ENCODE data around the gene NCKAP1. TPM values are rescaled to one million over a fixed set of nuclear protein-coding genes. Genes with fewer than 3 reads are reported as not detected.

NCKAP1 gene
- total and polyA plus RNA-seq, 10 of the 15 experiments (the other 5 are each of a cell fraction or from before 2014, with no cell fraction given): 0.11 to 1.5 (median 0.52) TPM

GRCh38 chr2:182968493-182968892, 69.8 kb downstream of the NCKAP1 start:
- H3K4me2 ChIP-seq (ENCODE audit: control insufficient read depth, insufficient read depth): no peak overlapping the region
- H3K79me2 ChIP-seq (ENCODE audit: control insufficient read depth, insufficient read depth, low read length): no peaks in the 10 kb centered on the region
- BruUV-seq (replicated peaks): no TSS peak
- H3K27ac ChIP-seq (ENCODE audit: control insufficient read depth, insufficient read depth): no peak overlapping the region
- ChIA-PET POLR2A (no interaction called here), RAD21 (ENCODE audit: unreplicated experiment) (no interaction called here), SMC1A (ENCODE audit: uncharacterized antibody, unreplicated experiment) (interaction anchor here (1.3 kb wide), 1 partner anchor 302 kb away, joined by 3 read pairs; no protein-coding TSS in a partner anchor), CTCF (interaction anchor here (0.9 kb wide), 1 partner anchor 12 kb away, joined by 4 read pairs; no protein-coding TSS in a partner anchor)
- FAIRE-seq (no peak), DNase-seq (ENCODE audit: low read depth, low spot score) (no peak), ATAC-seq (no peak)
- H3K4me1 ChIP-seq (ENCODE audit: control insufficient read depth, insufficient read depth, low read length): no peaks in the 10 kb centered on the region
- no peak overlapping the region for H3K4me3 ChIP-seq
- H2AFZ ChIP-seq (ENCODE audit: control insufficient read depth, low read depth, low read length): no peak overlapping the region
- H4K20me1 ChIP-seq (ENCODE audit: control insufficient read depth, insufficient read depth): no peaks in the 10 kb centered on the region
- intact Hi-C loops (cut with micrococcal nuclease; ENCODE audit: unreplicated experiment) (no loop called here), in situ Hi-C loops (cut with MboI) (no loop called here)
- H3K36me3 ChIP-seq (ENCODE audit: control insufficient read depth in 2 of 2, insufficient read depth in 2 of 2, low read length in 1 of 2): no peaks in the 10 kb centered on the region
- H3K9me3 ChIP-seq (replicated peaks; ENCODE audit: control insufficient read depth, insufficient read depth, low read length): no peaks in the 10 kb centered on the region; the same call in 2 of the 3 replicates
- H3K27me3 ChIP-seq (replicated peaks in 1 of 2; ENCODE audit: control insufficient read depth in 2 of 2, insufficient read depth in 2 of 2, low read length in 1 of 2): no peaks in the 10 kb centered on the region
- H3K9ac ChIP-seq (ENCODE audit: control insufficient read depth, insufficient read depth, low read length): no peak overlapping the region
- no peak for TF ChIP-seq CTCF (IDR thresholded peaks at IDR 0.05 in 2 of 3, conservative IDR thresholded peaks at IDR 0.05 in 1 of 3; ENCODE audit: control insufficient read depth in 2 of 3, extremely low read depth in 1 of 3, insufficient read depth in 1 of 3, low read depth in 3 of 3, low read length in 3 of 3)
- TF ChIP-seq SMAD5 (IDR thresholded peaks at IDR 0.05; ENCODE audit: low read depth): no peak
- TF ChIP-seq ATF7 (IDR thresholded peaks at IDR 0.05; ENCODE audit: low read depth): no peak
- no peak for TF ChIP-seq ZNF24 (IDR thresholded peaks at IDR 0.05)
- no peak for TF ChIP-seq TARDBP (IDR thresholded peaks at IDR 0.05; ENCODE audit: borderline replicate concordance)
- TF ChIP-seq, protein P1, sequence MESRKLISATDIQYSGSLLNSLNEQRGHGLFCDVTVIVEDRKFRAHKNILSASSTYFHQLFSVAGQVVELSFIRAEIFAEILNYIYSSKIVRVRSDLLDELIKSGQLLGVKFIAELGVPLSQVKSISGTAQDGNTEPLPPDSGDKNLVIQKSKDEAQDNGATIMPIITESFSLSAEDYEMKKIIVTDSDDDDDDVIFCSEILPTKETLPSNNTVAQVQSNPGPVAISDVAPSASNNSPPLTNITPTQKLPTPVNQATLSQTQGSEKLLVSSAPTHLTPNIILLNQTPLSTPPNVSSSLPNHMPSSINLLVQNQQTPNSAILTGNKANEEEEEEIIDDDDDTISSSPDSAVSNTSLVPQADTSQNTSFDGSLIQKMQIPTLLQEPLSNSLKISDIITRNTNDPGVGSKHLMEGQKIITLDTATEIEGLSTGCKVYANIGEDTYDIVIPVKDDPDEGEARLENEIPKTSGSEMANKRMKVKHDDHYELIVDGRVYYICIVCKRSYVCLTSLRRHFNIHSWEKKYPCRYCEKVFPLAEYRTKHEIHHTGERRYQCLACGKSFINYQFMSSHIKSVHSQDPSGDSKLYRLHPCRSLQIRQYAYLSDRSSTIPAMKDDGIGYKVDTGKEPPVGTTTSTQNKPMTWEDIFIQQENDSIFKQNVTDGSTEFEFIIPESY (IDR thresholded peaks at IDR 0.05): no peak
- TF ChIP-seq RFX5 (IDR thresholded peaks at IDR 0.05; ENCODE audit: low read depth, low read length): no peak
- no peak for TF ChIP-seq NR2F1 (conservative IDR thresholded peaks at IDR 0.05)
- TF ChIP-seq, protein P2, sequence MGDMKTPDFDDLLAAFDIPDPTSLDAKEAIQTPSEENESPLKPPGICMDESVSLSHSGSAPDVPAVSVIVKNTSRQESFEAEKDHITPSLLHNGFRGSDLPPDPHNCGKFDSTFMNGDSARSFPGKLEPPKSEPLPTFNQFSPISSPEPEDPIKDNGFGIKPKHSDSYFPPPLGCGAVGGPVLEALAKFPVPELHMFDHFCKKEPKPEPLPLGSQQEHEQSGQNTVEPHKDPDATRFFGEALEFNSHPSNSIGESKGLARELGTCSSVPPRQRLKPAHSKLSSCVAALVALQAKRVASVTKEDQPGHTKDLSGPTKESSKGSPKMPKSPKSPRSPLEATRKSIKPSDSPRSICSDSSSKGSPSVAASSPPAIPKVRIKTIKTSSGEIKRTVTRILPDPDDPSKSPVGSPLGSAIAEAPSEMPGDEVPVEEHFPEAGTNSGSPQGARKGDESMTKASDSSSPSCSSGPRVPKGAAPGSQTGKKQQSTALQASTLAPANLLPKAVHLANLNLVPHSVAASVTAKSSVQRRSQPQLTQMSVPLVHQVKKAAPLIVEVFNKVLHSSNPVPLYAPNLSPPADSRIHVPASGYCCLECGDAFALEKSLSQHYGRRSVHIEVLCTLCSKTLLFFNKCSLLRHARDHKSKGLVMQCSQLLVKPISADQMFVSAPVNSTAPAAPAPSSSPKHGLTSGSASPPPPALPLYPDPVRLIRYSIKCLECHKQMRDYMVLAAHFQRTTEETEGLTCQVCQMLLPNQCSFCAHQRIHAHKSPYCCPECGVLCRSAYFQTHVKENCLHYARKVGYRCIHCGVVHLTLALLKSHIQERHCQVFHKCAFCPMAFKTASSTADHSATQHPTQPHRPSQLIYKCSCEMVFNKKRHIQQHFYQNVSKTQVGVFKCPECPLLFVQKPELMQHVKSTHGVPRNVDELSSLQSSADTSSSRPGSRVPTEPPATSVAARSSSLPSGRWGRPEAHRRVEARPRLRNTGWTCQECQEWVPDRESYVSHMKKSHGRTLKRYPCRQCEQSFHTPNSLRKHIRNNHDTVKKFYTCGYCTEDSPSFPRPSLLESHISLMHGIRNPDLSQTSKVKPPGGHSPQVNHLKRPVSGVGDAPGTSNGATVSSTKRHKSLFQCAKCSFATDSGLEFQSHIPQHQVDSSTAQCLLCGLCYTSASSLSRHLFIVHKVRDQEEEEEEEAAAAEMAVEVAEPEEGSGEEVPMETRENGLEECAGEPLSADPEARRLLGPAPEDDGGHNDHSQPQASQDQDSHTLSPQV (IDR thresholded peaks at IDR 0.05): no peak
- TF ChIP-seq, protein P3, sequence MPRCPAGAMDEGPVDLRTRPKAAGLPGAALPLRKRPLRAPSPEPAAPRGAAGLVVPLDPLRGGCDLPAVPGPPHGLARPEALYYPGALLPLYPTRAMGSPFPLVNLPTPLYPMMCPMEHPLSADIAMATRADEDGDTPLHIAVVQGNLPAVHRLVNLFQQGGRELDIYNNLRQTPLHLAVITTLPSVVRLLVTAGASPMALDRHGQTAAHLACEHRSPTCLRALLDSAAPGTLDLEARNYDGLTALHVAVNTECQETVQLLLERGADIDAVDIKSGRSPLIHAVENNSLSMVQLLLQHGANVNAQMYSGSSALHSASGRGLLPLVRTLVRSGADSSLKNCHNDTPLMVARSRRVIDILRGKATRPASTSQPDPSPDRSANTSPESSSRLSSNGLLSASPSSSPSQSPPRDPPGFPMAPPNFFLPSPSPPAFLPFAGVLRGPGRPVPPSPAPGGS (IDR thresholded peaks at IDR 0.05; ENCODE audit: borderline replicate concordance, insufficient read depth, low read depth, low read length, poor library complexity, severe bottlenecking): no peak
- no peak for TF ChIP-seq BACH1 (IDR thresholded peaks at IDR 0.05; ENCODE audit: borderline replicate concordance)
- no peak for TF ChIP-seq ZBED1 (IDR thresholded peaks at IDR 0.05; ENCODE audit: borderline replicate concordance)
- no peak for TF ChIP-seq IKZF1 (conservative IDR thresholded peaks at IDR 0.05)
- TF ChIP-seq CBX3 (IDR thresholded peaks at IDR 0.05; ENCODE audit: borderline replicate concordance, low read depth): no peak
- no peak for TF ChIP-seq NR2C1 (IDR thresholded peaks at IDR 0.05)
- no peak for TF ChIP-seq IRF4 (IDR thresholded peaks at IDR 0.05; ENCODE audit: low read depth, low read length)
- TF ChIP-seq EED (IDR thresholded peaks at IDR 0.05; ENCODE audit: low read depth): no peak
- TF ChIP-seq SMC3 (IDR thresholded peaks at IDR 0.05; ENCODE audit: borderline replicate concordance, low read length): no peak
